H1 (cell line): Measurements from ENCODE around the gene C10orf95. TPM values are rescaled to one million over a fixed set of nuclear protein-coding genes. Genes with fewer than 3 reads are reported as not detected.
A peak's percentile ranks its signal among the peaks of the same experiment; 100 is the strongest.

Experiments used
- CTCF ChIA-PET: fragments of 300-600 bp; sonication (Branson Sonifier 250); formaldehyde crosslinking; loops from one replicate; lab custom pipeline; 2021; ENCODE audit not compliant: partially characterized antibody; lab: Charles Lee
- POLR2A ChIA-PET: fragments of 300-600 bp; sonication (Branson Sonifier 250); formaldehyde crosslinking; loops from one replicate; lab custom pipeline; 2021; ENCODE audit warnings: inconsistent platforms; ENCODE audit not compliant: partially characterized antibody; lab: Charles Lee
- DNase-seq, 2 experiments: peaks; one replicate each; pipeline versions ENCODE4 v3.0.0 to v3.0.0-alpha.2; 2010 to 2022; ENCODE audit warnings: low spot score in 2 of 2, low read depth in 1 of 2, mixed read lengths in 1 of 2
- FAIRE-seq: peaks from 2 replicates; lab custom pipeline; 2011; peaks lifted over from hg19 to GRCh38; lab: Jason Lieb, UNC
- H2AFZ ChIP-seq: 2 replicates; pipeline ENCODE4 v1.8.1; 2012; ENCODE audit warnings: low read length, inconsistent platforms
- H2AK5ac ChIP-seq: 2 replicates; pipeline ENCODE4 v1.6.1; 2013; ENCODE audit warnings: low read depth, low read length
- H2BK120ac ChIP-seq: replicated peaks from 2 replicates; pipeline ENCODE3; 2013; ENCODE audit warnings: low read depth, low read length, inconsistent platforms
- H2BK12ac ChIP-seq: 2 replicates; pipeline ENCODE4 v1.6.1; 2013; ENCODE audit warnings: low read depth, low read length
- H2BK15ac ChIP-seq: 2 replicates; pipeline ENCODE4 v1.6.1; 2013; ENCODE audit warnings: low read length
- H2BK20ac ChIP-seq: 2 replicates; pipeline ENCODE4 v1.6.1; 2013; ENCODE audit warnings: low read length
- H2BK5ac ChIP-seq: 2 replicates; pipeline ENCODE4 v1.6.1; 2013; ENCODE audit warnings: low read depth, low read length
- H3K14ac ChIP-seq: 2 replicates; pipeline ENCODE4 v1.6.1; 2013; ENCODE audit warnings: inconsistent platforms; ENCODE audit not compliant: insufficient read length
- H3K18ac ChIP-seq: 2 replicates; pipeline ENCODE4 v1.6.1; 2013; ENCODE audit warnings: low read length; ENCODE audit errors: extremely low read depth
- H3K23ac ChIP-seq: 2 replicates; pipeline ENCODE4 v1.6.1; 2013; ENCODE audit warnings: inconsistent platforms; ENCODE audit not compliant: insufficient read length
- H3K23me2 ChIP-seq: 2 replicates; pipeline ENCODE4 v1.6.1; 2013; ENCODE audit warnings: low read depth, low read length
- H3K27ac ChIP-seq: 2 replicates; pipeline ENCODE4 v1.6.1; 2011; ENCODE audit warnings: low read depth, low read length, inconsistent platforms
- H3K27me3 ChIP-seq, 4 experiments: replicated peaks in 1 of 4; 1 replicate in 1 of 4; 2 replicates in 3 of 4; pipeline versions ENCODE4 v1.6.1 to v1.8.1; 2011 to 2013; ENCODE audit warnings: low read length in 3 of 4, mild to moderate bottlenecking in 3 of 4, inconsistent platforms in 2 of 4, mixed read lengths in 2 of 4, moderate library complexity in 1 of 4; ENCODE audit not compliant: control insufficient read depth in 3 of 4, insufficient read depth in 3 of 4; ENCODE audit errors: extremely low read depth in 1 of 4
- H3K36me3 ChIP-seq, 4 experiments: 2 replicates each; pipeline versions ENCODE4 v1.6.1 to v1.8.1; 2011 to 2013; ENCODE audit warnings: mild to moderate bottlenecking in 4 of 4, low read length in 3 of 4, moderate library complexity in 2 of 4, control low read depth in 1 of 4, inconsistent platforms in 1 of 4; ENCODE audit not compliant: insufficient read depth in 4 of 4, control insufficient read depth in 2 of 4
- H3K4ac ChIP-seq: replicated peaks from 2 replicates; pipeline ENCODE3; 2013; ENCODE audit warnings: low read length, low read depth, mixed read lengths, inconsistent platforms; ENCODE audit not compliant: insufficient read length
- H3K4me1 ChIP-seq, 4 experiments: replicated peaks in 1 of 4; 1 replicate in 1 of 4; 2 replicates in 3 of 4; pipeline versions ENCODE4 v1.6.1 to v1.8.1; 2011 to 2013; ENCODE audit warnings: low read length in 3 of 4, inconsistent platforms in 2 of 4, mixed read lengths in 1 of 4; ENCODE audit not compliant: insufficient read depth in 4 of 4, control insufficient read depth in 3 of 4
- H3K4me2 ChIP-seq, 2 experiments: 2 replicates each; pipeline versions ENCODE4 v1.6.1 to v1.8.1; 2011 to 2013; ENCODE audit warnings: low read depth in 2 of 2, low read length in 2 of 2, control low read depth in 1 of 2, inconsistent platforms in 1 of 2, mild to moderate bottlenecking in 1 of 2; ENCODE audit not compliant: insufficient read depth in 1 of 2
- H3K4me3 ChIP-seq, 4 experiments: fragments of 200-600, 300-600 bp in 1 of 4; sonication (generic), shearing (Covaris generic), sonication (Bioruptor Twin) in 1 of 4; 2 replicates each; pipeline versions ENCODE4 v1.5.1 to v1.8.1; 2011 to 2016; ENCODE audit warnings: low read length in 4 of 4, low read depth in 3 of 4, control low read depth in 2 of 4, inconsistent platforms in 2 of 4, mild to moderate bottlenecking in 2 of 4, mixed read lengths in 1 of 4, moderate library complexity in 1 of 4; ENCODE audit not compliant: insufficient read depth in 2 of 4; ENCODE audit errors: extremely low read depth in 1 of 4
- H3K56ac ChIP-seq: replicated peaks from 2 replicates; pipeline ENCODE3; 2013; ENCODE audit warnings: low read depth, mild to moderate bottlenecking, mixed read lengths, low read length, inconsistent platforms; ENCODE audit not compliant: insufficient read length
- H3K79me1 ChIP-seq: 2 replicates; pipeline ENCODE4 v1.6.1; 2013; ENCODE audit warnings: low read depth, low read length, control low read depth
- H3K79me2 ChIP-seq, 2 experiments: 2 replicates each; pipeline versions ENCODE4 v1.6.1 to v1.8.1; 2012 to 2013; ENCODE audit warnings: low read length in 2 of 2, mild to moderate bottlenecking in 2 of 2, inconsistent platforms in 1 of 2; ENCODE audit not compliant: insufficient read depth in 2 of 2, control insufficient read depth in 1 of 2
- H3K9ac ChIP-seq, 4 experiments: replicated peaks in 1 of 4; 1 replicate in 1 of 4; 2 replicates in 3 of 4; pipeline versions ENCODE4 v1.6.1 to v1.8.1; 2011 to 2013; ENCODE audit warnings: low read depth in 3 of 4, low read length in 3 of 4, control low read depth in 2 of 4, mild to moderate bottlenecking in 2 of 4, moderate library complexity in 2 of 4, inconsistent platforms in 1 of 4; ENCODE audit errors: extremely low read depth in 1 of 4
- H3K9me3 ChIP-seq, 2 experiments: 2 replicates each; pipeline versions ENCODE4 v1.6.1 to v1.8.1; 2012 to 2013; ENCODE audit warnings: mild to moderate bottlenecking in 2 of 2, moderate library complexity in 2 of 2, control low read depth in 1 of 2, inconsistent platforms in 1 of 2, low read depth in 1 of 2, low read length in 1 of 2, mixed read lengths in 1 of 2; ENCODE audit not compliant: insufficient read depth in 2 of 2
- H4K20me1 ChIP-seq, 2 experiments: replicated peaks in 1 of 2; 2 replicates each; pipeline versions ENCODE3 to v1.8.1; 2011 to 2013; ENCODE audit warnings: inconsistent platforms in 2 of 2, low read length in 2 of 2, mild to moderate bottlenecking in 1 of 2; ENCODE audit not compliant: insufficient read depth in 2 of 2, control insufficient read depth in 1 of 2
- H4K5ac ChIP-seq: 2 replicates; pipeline ENCODE4 v1.6.1; 2013; ENCODE audit warnings: low read length, low read depth, mixed read lengths, inconsistent platforms; ENCODE audit not compliant: insufficient read length
- H4K8ac ChIP-seq: 2 replicates; pipeline ENCODE4 v1.8.0; 2013; ENCODE audit warnings: mild to moderate bottlenecking, moderate library complexity, low read length, inconsistent platforms; ENCODE audit not compliant: insufficient read depth; ENCODE audit errors: extremely low read depth
- H4K91ac ChIP-seq: replicated peaks from 2 replicates; pipeline ENCODE3; 2013; ENCODE audit warnings: low read length, mixed read lengths, inconsistent platforms; ENCODE audit not compliant: insufficient read length
- CHD1 ChIP-seq: IDR thresholded peaks from 2 replicates; pipeline ENCODE4 v1.6.1; 2012; ENCODE audit warnings: low read depth, low read length, improper control_type of control experiment
- JUND ChIP-seq: IDR thresholded peaks from 2 replicates; pipeline ENCODE4 v1.6.1; 2011; ENCODE audit warnings: mild to moderate bottlenecking, improper control_type of control experiment, low read length
- POLR2A ChIP-seq, 2 experiments: IDR thresholded peaks; 1 replicate in 1 of 2; 2 replicates in 1 of 2; pipeline ENCODE4 v1.6.1; 2011; ENCODE audit warnings: low read depth in 2 of 2, low read length in 2 of 2, mild to moderate bottlenecking in 2 of 2; ENCODE audit errors: control extremely low read depth in 1 of 2
- WGBS, 2 experiments: shearing (Covaris generic) in 1 of 2; methylation state at CpG; one replicate each; pipeline versions ENCODE4 v1.1.6 to v1.1.7; 2013 to 2015; ENCODE audit warnings: low lambda C conversion rate in 2 of 2, mixed read lengths in 2 of 2, inconsistent platforms in 1 of 2, low coverage in 1 of 2, missing lambda C conversion rate in 1 of 2; ENCODE audit not compliant: insufficient replicate concordance in 2 of 2, insufficient coverage in 1 of 2, insufficient read length in 1 of 2; ENCODE audit errors: extremely low coverage in 1 of 2, missing lambda C conversion rate in 1 of 2; 5-methylcytosine and 5-hydroxymethylcytosine counted together
- polyA plus RNA-seq, 7 experiments: library from polyadenylated mRNA; depleted of rRNA in 3 of 7; stranded (reverse) in 5 of 7; unstranded in 2 of 7; fragments of >200 nt in 5 of 7; fragments of 200-250 nt in 2 of 7; gene quantifications; 1 replicate in 5 of 7; 2 replicates in 1 of 7; 4 replicates in 1 of 7; pipeline versions ENCODE4 v1.2.1 to v1.2.3, GENCODE V29; 2011 to 2013; ENCODE audit warnings: missing spikeins in 2 of 7, mixed read lengths in 2 of 7
- total RNA-seq: library from RNA; stranded (reverse); fragmentation: NEBNext Ultra II Directional; extraction: Animal tissue kit (Norgen Biotek cat#: 25700); gene quantifications from 2 replicates; pipeline ENCODE4 v1.2.1, GENCODE V29; 2021

The C10orf95 gene
- total and polyA plus RNA-seq, 2 of the 8 experiments (the other 6 are each of a cell fraction or from before 2014, with no cell fraction given) = 0.34 to 0.48 TPM

DNA sequence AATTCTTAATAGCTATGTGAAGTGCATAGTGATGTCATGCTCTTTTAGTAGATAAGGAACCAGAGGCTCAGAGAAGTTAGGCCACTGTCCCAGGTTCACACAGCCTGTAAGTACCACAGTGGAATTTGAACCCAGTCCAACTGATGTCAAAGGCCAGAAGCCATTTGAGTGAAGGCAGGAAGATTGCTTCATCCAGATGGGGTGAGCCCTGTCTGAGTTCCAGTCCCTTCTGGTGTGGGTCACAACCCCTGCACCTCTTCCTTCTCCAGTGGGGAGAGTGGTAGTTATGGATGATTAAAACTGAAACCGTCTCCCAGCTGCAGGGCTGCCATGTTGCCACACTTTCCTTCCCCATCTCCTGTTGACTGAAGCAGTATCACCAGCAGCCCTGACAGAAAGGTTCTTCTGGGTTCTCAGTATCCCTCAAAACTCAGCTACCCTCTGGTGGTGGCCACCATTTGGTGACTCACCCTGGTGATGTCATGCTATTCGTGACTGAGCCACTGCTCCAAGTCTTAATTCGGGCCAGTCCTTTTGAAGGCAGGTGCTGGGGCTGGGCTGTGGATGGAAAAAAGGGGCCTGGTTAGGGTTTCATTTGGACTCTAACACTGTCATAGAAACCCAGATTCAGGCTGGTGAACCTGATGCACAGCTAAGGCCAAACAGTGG lies 1.5 kb upstream of the C10orf95 start:
- peaks cover 5 to 27% (median 18%) of the 10 kb centered on the region in 4 experiments for H3K4me1 ChIP-seq
- POLR2A ChIA-PET = interaction anchor here (1.1 to 6.7 kb wide), 6 partner anchors 9 to 58 kb away, joined by 3 to 75 read pairs (median 39); partner anchors contain the start of genes CUEDC2, FBXL15 and NFKB2

More for the DNA sequence above, 1.5 kb upstream of the C10orf95 start:
- TF ChIP-seq JUND = 0 out of 2 replicates have a peak, but pooled peaks have one; percentile 19
- TF ChIP-seq CHD1 = no peak
- no peak for TF ChIP-seq POLR2A (IDR thresholded peaks at IDR 0.05; ENCODE audit: control extremely low read depth in 1 of 2, low read depth in 2 of 2, low read length in 2 of 2)
- Histone ChIP-seq H4K91ac (no peak overlapping the region), H3K23me2 (peaks cover 9% of the 10 kb centered on the region), H3K23ac (no peak overlapping the region), H3K18ac (no peak overlapping the region), H3K27ac (no peak overlapping the region; the same call in 1 of the 2 replicates), H3K4ac (no peak overlapping the region), H2BK5ac (no peak overlapping the region), H3K56ac (no peak overlapping the region), H3K4me3 (no peak overlapping the region), H2BK15ac (no peak overlapping the region), H3K14ac (no peak overlapping the region), H2BK20ac (no peak overlapping the region), H2BK120ac (no peak overlapping the region), H3K27me3 (no peaks in the 10 kb centered on the region), H4K20me1 (peaks cover 0 to 2% of the 10 kb centered on the region in 2 experiments), H2AK5ac (no peak overlapping the region), H3K9ac (no peak overlapping the region), H4K8ac (no peak overlapping the region), H2AFZ (no peak overlapping the region), H3K79me1 (peaks cover 3% of the 10 kb centered on the region; the same call in 1 of the 2 replicates), H3K36me3 (peaks cover 0 to 39% (median 6%) of the 10 kb centered on the region in 4 experiments; a peak in 5 of 8 replicates), H3K4me2 (no peak overlapping the region), H2BK12ac (no peak overlapping the region), H4K5ac (no peak overlapping the region), H3K79me2 (peaks cover 0 to 18% of the 10 kb centered on the region in 2 experiments; a peak in 2 of 4 replicates), H3K9me3 (no peaks in the 10 kb centered on the region)
- CTCF ChIA-PET = interaction anchor here (0.5 to 5.0 kb wide), 12 partner anchors 9 to 217 kb away, joined by 3 to 37 read pairs (median 3); partner anchors contain the start of gene FBXL15
- no peak for DNase-seq
- WGBS, 2 experiments = 96% methylated on average over 3 of the region's 3 CpGs; no CpG with 5 or more reads in 1 of the 2 experiments
- FAIRE-seq = no peak
